Skeletal muscle tissue (tissue), 4 donors: ENCODE results near the gene TRIP11. TPM values are rescaled to one million over a fixed set of nuclear protein-coding genes. Genes with fewer than 3 reads are reported as not detected.
"Not testable (repeated sequence)": the region's sequence is repeated elsewhere in the genome, so short reads cannot be mapped to it uniquely, and the experiment has no call there.

ENCODE experiments used
- H3K27ac ChIP-seq: one replicate; pipeline ENCODE4 v1.7.0; 2013; ENCODE audit warnings: mild to moderate bottlenecking, low read depth, low read length, inconsistent platforms
- H3K27me3 ChIP-seq, 3 donors: one replicate each; pipeline ENCODE4 v1.7.0; 2013; ENCODE audit warnings: low read length in 3 of 3; ENCODE audit not compliant: control insufficient read depth in 3 of 3, insufficient read depth in 3 of 3
- H3K36me3 ChIP-seq, 3 donors: one replicate each; pipeline ENCODE4 v1.7.0; 2013; ENCODE audit warnings: low read length in 3 of 3; ENCODE audit not compliant: control insufficient read depth in 3 of 3, insufficient read depth in 3 of 3
- H3K4me1 ChIP-seq, 3 donors: one replicate each; pipeline ENCODE4 v1.7.0; 2013; ENCODE audit warnings: low read length in 3 of 3, mild to moderate bottlenecking in 3 of 3; ENCODE audit not compliant: control insufficient read depth in 3 of 3, insufficient read depth in 3 of 3
- H3K4me3 ChIP-seq, 3 donors: one replicate each; pipeline ENCODE4 v1.7.0; 2013; ENCODE audit warnings: low read length in 3 of 3
- H3K9ac ChIP-seq, 3 donors: one replicate each; pipeline ENCODE4 v1.7.0; 2013; ENCODE audit warnings: low read length in 3 of 3, mild to moderate bottlenecking in 3 of 3, moderate library complexity in 2 of 3, low read depth in 1 of 3
- H3K9me3 ChIP-seq, 3 donors: one replicate each; pipeline ENCODE4 v1.7.0; 2013; ENCODE audit warnings: low read length in 3 of 3; ENCODE audit not compliant: control insufficient read depth in 3 of 3
- total RNA-seq: library from RNA; depleted of rRNA; stranded (reverse); fragments of >200 nt; gene quantifications from one replicate; pipeline ENCODE4 v1.2.3, GENCODE V29; 2014
- donor health status: Osteomylitis.

The TRIP11 gene
- 10.4 TPM for total RNA-seq

- Histone ChIP-seq H3K36me3 (peaks cover 0 to 6% (median 5%) of the 10 kb centered on the region in 3 donors), H3K27ac (peak within 1 kb of the TSS; percentile 99), H3K9me3 (no peaks in the 10 kb centered on the region), H3K4me3 (peak within 1 kb of the TSS; percentile 94 to 99 (median 97)), H3K9ac (peak within 1 kb of the TSS; percentile 100), H3K4me1 (peaks cover 14 to 35% (median 23%) of the 10 kb centered on the region in 3 donors), H3K27me3 (no peaks in the 10 kb centered on the region)
These were observed at the start of gene TRIP11 for GRCh38 chr14:92039719-92040430. Gene TRIP11 (minus strand): TSS chr14:92040059. CDS start chr14:92039685, 374 bp downstream.

- no peaks in the 10 kb centered on the region for H3K27me3 ChIP-seq
- peaks cover 12 to 40% (median 31%) of the 10 kb centered on the region in 3 donors for H3K36me3 ChIP-seq
- H3K27ac ChIP-seq = no peak overlapping the region
- no peak overlapping the region for H3K4me3 ChIP-seq
- H3K9me3 ChIP-seq = no peaks in the 10 kb centered on the region
- H3K9ac ChIP-seq = no peak overlapping the region
- H3K4me1 ChIP-seq = no peaks in the 10 kb centered on the region
These were observed 48.6 kb upstream of the TRIP11 start for GRCh38 chr14:92088494-92088893.

GRCh38 chr14:92074555-92074954 lies 34.7 kb upstream of the TRIP11 start:
- Histone ChIP-seq H3K9me3 (no peaks in the 10 kb centered on the region), H3K27ac (no peak overlapping the region), H3K4me3 (no peak overlapping the region), H3K36me3 (peaks cover 14 to 36% (median 31%) of the 10 kb centered on the region in 3 donors), H3K9ac (no peak overlapping the region), H3K27me3 (no peaks in the 10 kb centered on the region), H3K4me1 (no peaks in the 10 kb centered on the region)

GRCh38 chr14:92058006-92058917 lies 18.4 kb upstream of the TRIP11 start:
- no peaks in the 10 kb centered on the region for H3K9me3 ChIP-seq
- H3K27ac ChIP-seq = no peak overlapping the region
- H3K9ac ChIP-seq = no peak overlapping the region
- H3K4me1 ChIP-seq = no peaks in the 10 kb centered on the region
- no peaks in the 10 kb centered on the region for H3K27me3 ChIP-seq
- no peak overlapping the region for H3K4me3 ChIP-seq
- peaks cover 0 to 3% (median 3%) of the 10 kb centered on the region in 3 donors for H3K36me3 ChIP-seq

- no peaks in the 10 kb centered on the region for H3K36me3 ChIP-seq
- no peak overlapping the region for H3K9ac ChIP-seq
- no peaks in the 10 kb centered on the region for H3K9me3 ChIP-seq
- H3K27me3 ChIP-seq = no peaks in the 10 kb centered on the region
- no peak overlapping the region for H3K27ac ChIP-seq
- no peak overlapping the region for H3K4me3 ChIP-seq
- no peaks in the 10 kb centered on the region for H3K4me1 ChIP-seq
These were observed 9.9 kb upstream of the TRIP11 start for GRCh38 chr14:92049781-92050180.

- not testable (repeated sequence) for H3K27me3 ChIP-seq, H3K36me3 ChIP-seq, H3K9ac ChIP-seq, H3K9me3 ChIP-seq, H3K4me3 ChIP-seq, H3K27ac ChIP-seq, H3K4me1 ChIP-seq
These were observed 9.4 kb upstream of the TRIP11 start for GRCh38 chr14:92049221-92049620.

GRCh38 chr14:92045904-92046303 lies 6.0 kb upstream of the TRIP11 start:
- H3K4me1 ChIP-seq, H3K27me3 ChIP-seq, H3K9me3 ChIP-seq, H3K4me3 ChIP-seq, H3K27ac ChIP-seq, H3K9ac ChIP-seq, H3K36me3 ChIP-seq: not testable (repeated sequence)

GRCh38 chr14:92041766-92042165 lies 1.9 kb upstream of the TRIP11 start:
- H3K36me3 ChIP-seq, H3K9ac ChIP-seq, H3K27me3 ChIP-seq, H3K27ac ChIP-seq, H3K4me3 ChIP-seq, H3K9me3 ChIP-seq: not testable (repeated sequence)
- peaks cover 14 to 24% (median 17%) of the 10 kb centered on the region in 3 donors for H3K4me1 ChIP-seq

GRCh38 chr14:92041203-92041602 lies 1.3 kb upstream of the TRIP11 start:
- Histone ChIP-seq H3K27ac (peak overlapping the region; percentile 99), H3K9me3 (no peaks in the 10 kb centered on the region), H3K36me3 (peaks cover 0 to 6% (median 5%) of the 10 kb centered on the region in 3 donors), H3K4me1 (peaks cover 14 to 30% (median 20%) of the 10 kb centered on the region in 3 donors), H3K27me3 (no peaks in the 10 kb centered on the region), H3K4me3 (peak overlapping the region in 2 of 3 donors; percentile 97 to 99), H3K9ac (peak overlapping the region in 2 of 3 donors; percentile 100)
